K562 (cell line): Measurements from ENCODE around the gene SLC6A20. TPM values are rescaled to one million over a fixed set of nuclear protein-coding genes. Genes with fewer than 3 reads are reported as not detected.
A peak's percentile ranks its signal among the peaks of the same experiment; 100 is the strongest.

ENCODE experiments used
- CBFA2T3 ChIP-seq: fragments of 450-650 bp; IDR thresholded peaks from 2 replicates; pipeline ENCODE4 v1.6.1; 2017
- EHMT2 ChIP-seq: fragments of 450-650 bp; IDR thresholded peaks from 2 replicates; pipeline ENCODE4 v1.6.1; 2018; ENCODE audit warnings: antibody characterized with exemption
- FOXJ2 ChIP-seq: fragments of 200-800 bp; sonication (Bioruptor generic); IDR thresholded peaks from 2 replicates; pipeline ENCODE4 v1.6.1; 2016; ENCODE audit warnings: missing genetic modification characterization, missing compliant biosample characterization
- FOXK1 ChIP-seq: sonication (generic); formaldehyde crosslinking; IDR thresholded peaks from 2 replicates; pipeline ENCODE4 v1.8.0; 2022; ENCODE audit warnings: missing genetic modification reagents, mild to moderate bottlenecking, borderline replicate concordance
- HSF4 ChIP-seq: fragments of 250-450 bp; sonication (Bioruptor Pico); IDR thresholded peaks from 2 replicates; pipeline ENCODE4 v2.1.2; 2022; ENCODE audit warnings: mild to moderate bottlenecking, moderate library complexity, borderline replicate concordance
- KLF1 ChIP-seq: fragments of 450-650 bp; IDR thresholded peaks from 2 replicates; pipeline ENCODE4 v1.6.1; 2016; ENCODE audit warnings: missing genetic modification characterization, missing compliant biosample characterization
- MAFG ChIP-seq: fragments of 450-650 bp; conservative IDR thresholded peaks from 2 replicates; pipeline ENCODE4 v1.6.1; 2016; ENCODE audit warnings: missing genetic modification characterization, missing compliant biosample characterization
- MECOM ChIP-seq: fragments of 250-450 bp; sonication (Bioruptor Pico); IDR thresholded peaks from 2 replicates; pipeline ENCODE4 v1.8.0; 2022; ENCODE audit warnings: inconsistent platforms
- NBN ChIP-seq: fragments of 450-650 bp; IDR thresholded peaks from 2 replicates; pipeline ENCODE4 v1.6.1; 2016; ENCODE audit warnings: low read depth, mild to moderate bottlenecking
- NELFE ChIP-seq: IDR thresholded peaks from 2 replicates; pipeline ENCODE4 v1.6.1; 2011; ENCODE audit warnings: mild to moderate bottlenecking; ENCODE audit not compliant: insufficient read depth, insufficient read length
- NKRF ChIP-seq: fragments of 450-650 bp; IDR thresholded peaks from 2 replicates; pipeline ENCODE4 v1.6.1; 2016; ENCODE audit warnings: borderline replicate concordance
- POLR3G ChIP-seq: IDR thresholded peaks from 2 replicates; pipeline ENCODE4 v1.6.1; 2011; ENCODE audit not compliant: insufficient read length, insufficient replicate concordance; ENCODE audit errors: extremely low read depth
- PURB ChIP-seq: sonication (generic); formaldehyde crosslinking; IDR thresholded peaks from 2 replicates; pipeline ENCODE4 v1.9.0; 2021; ENCODE audit warnings: low read depth, mild to moderate bottlenecking, missing genetic modification reagents
- RAD21 ChIP-seq, 2 experiments: fragments of 250-450 bp in 1 of 2; fragments of 450-650 bp in 1 of 2; sonication (Bioruptor Pico) in 1 of 2; formaldehyde crosslinking in 1 of 2; IDR thresholded peaks in 1 of 2; conservative IDR thresholded peaks in 1 of 2; 2 replicates each; pipeline versions ENCODE4 v1.4.0 to v1.8.0; 2020 to 2022; ENCODE audit warnings: mild to moderate bottlenecking in 2 of 2, moderate library complexity in 1 of 2
- RFX7 ChIP-seq: fragments of 250-450 bp; sonication (Bioruptor Pico); IDR thresholded peaks from 2 replicates; pipeline ENCODE4 v1.5.1; 2021; ENCODE audit warnings: mild to moderate bottlenecking
- SNIP1 ChIP-seq: fragments of 450-650 bp; IDR thresholded peaks from 2 replicates; pipeline ENCODE4 v1.7.1; 2017; ENCODE audit warnings: low read depth, mild to moderate bottlenecking
- ZNF124 ChIP-seq: sonication (generic); formaldehyde crosslinking; IDR thresholded peaks from 2 replicates; pipeline ENCODE4 v1.8.1; 2022; ENCODE audit warnings: missing genetic modification reagents
- ZNF165 ChIP-seq: fragments of 250-450 bp; sonication (Bioruptor Pico); IDR thresholded peaks from 2 replicates; pipeline ENCODE4 v1.4.0; 2020; ENCODE audit warnings: borderline replicate concordance
- ZNF398 ChIP-seq: fragments of 250-450 bp; sonication (Bioruptor Pico); IDR thresholded peaks from 2 replicates; pipeline ENCODE4 v1.8.0; 2021; ENCODE audit warnings: moderate library complexity, mild to moderate bottlenecking, inconsistent platforms
- ZNF436 ChIP-seq: fragments of 250-450, 450-650 bp; sonication (Bioruptor Pico); formaldehyde crosslinking; IDR thresholded peaks from 2 replicates; pipeline ENCODE4 v1.7.0; 2020; ENCODE audit warnings: mild to moderate bottlenecking
- ZNF699 ChIP-seq: fragments of 250-450 bp; sonication (Bioruptor Pico); IDR thresholded peaks from 2 replicates; pipeline ENCODE4 v1.8.0; 2021; ENCODE audit warnings: mild to moderate bottlenecking, moderate library complexity; ENCODE audit not compliant: insufficient replicate concordance
- polyA plus RNA-seq, 8 experiments: library from polyadenylated mRNA; depleted of rRNA in 4 of 8; stranded (reverse) in 5 of 8; unstranded in 3 of 8; fragments of >200 nt; fragmentation: Nextera tagmentation in 2 of 8; fragmentation: Illumina TruSeq in 1 of 8; extraction: Ambion mirVana in 2 of 8; extraction: Trizol in 1 of 8; gene quantifications; 2 replicates each; pipeline versions ENCODE4 v1.2.1 to v1.2.3, GENCODE V29; 2011 to 2014; ENCODE audit warnings: inconsistent platforms in 1 of 8, missing spikeins in 1 of 8
- total RNA-seq, 7 experiments: library from RNA; depleted of rRNA in 6 of 7; stranded (reverse); fragments of >200 nt in 6 of 7; fragmentation: Illumina TruSeq in 2 of 7; extraction: Trizol in 2 of 7; gene quantifications; 2 replicates each; pipeline versions ENCODE4 v1.2.1 to v1.2.3, GENCODE V29; 2011 to 2021; ENCODE audit warnings: low replicate concordance in 1 of 7
- TF ChIP-seq, protein P1 (sequence below): sonication (generic); formaldehyde crosslinking; IDR thresholded peaks from 2 replicates; pipeline ENCODE4 v1.8.0; 2022; ENCODE audit warnings: missing genetic modification reagents, mild to moderate bottlenecking, moderate library complexity, borderline replicate concordance
- TF ChIP-seq, protein P2 (sequence below): fragments of 450-650 bp; formaldehyde crosslinking; IDR thresholded peaks from 2 replicates; pipeline ENCODE4 v1.4.0; 2020; ENCODE audit warnings: mild to moderate bottlenecking

The SLC6A20 gene
- total and polyA plus RNA-seq, 9 of the 15 experiments (the other 6 are each of a cell fraction or from before 2014, with no cell fraction given), result not detected

DNA sequence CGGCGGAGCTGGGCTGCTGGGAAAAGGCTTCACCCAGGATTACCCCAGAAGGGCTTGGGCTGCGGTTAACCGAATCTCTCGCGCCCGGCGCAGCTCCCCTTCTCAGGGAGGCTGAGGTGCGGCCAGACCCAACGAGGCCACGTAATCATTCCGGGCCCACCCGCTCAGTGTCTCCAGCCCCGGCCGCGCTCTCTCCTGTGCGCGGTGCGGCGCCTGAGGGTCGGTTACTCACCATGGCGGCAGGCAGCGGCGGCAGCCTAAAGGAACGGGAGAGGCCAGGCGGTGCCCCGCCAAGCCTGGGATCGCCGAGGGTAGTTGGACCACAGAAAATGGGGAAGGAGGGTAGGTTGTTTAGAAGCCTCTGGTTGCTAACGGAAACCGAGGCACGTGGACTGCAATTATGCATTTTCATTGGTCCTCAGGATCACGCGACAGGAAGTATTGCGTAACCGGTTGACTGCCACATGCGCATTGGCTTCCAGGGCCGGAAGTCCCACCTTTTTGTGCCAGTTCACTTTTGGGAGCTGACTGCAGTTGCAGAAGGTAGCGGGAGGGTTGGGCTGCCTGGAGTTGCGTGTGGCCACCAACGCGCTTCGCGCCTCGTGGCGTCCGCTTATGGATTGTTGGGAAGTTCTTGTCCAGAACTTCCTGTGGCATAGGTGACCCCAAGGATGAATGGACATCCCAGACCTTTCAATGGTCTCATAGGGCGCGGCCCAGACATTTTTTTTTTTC, 45.6 kb upstream of the SLC6A20 start, which contains the start of gene LZTFL1 (continued):
- TF ChIP-seq, protein P1, sequence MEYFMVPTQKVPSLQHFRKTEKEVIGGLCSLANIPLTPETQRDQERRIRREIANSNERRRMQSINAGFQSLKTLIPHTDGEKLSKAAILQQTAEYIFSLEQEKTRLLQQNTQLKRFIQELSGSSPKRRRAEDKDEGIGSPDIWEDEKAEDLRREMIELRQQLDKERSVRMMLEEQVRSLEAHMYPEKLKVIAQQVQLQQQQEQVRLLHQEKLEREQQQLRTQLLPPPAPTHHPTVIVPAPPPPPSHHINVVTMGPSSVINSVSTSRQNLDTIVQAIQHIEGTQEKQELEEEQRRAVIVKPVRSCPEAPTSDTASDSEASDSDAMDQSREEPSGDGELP, result peak; percentile 63; the same call in 1 of the 2 replicates
- TF ChIP-seq ZNF436 (CRISPR knock-in tag), result no peak
- TF ChIP-seq MECOM, result 0 out of 2 replicates have a peak, but pooled peaks have one; percentile 60
- TF ChIP-seq NELFE, result no peak
- TF ChIP-seq FOXK1 (CRISPR knock-in tag), result peak; percentile 31; the same call in 1 of the 2 replicates
- TF ChIP-seq ZNF398, result no peak
- TF ChIP-seq HSF4 (CRISPR knock-in tag), result no peak
- no peak for TF ChIP-seq SNIP1
- TF ChIP-seq MAFG (tag), result peak; percentile 28; the same call in 1 of the 2 replicates
- 0 out of 2 replicates have a peak, but pooled peaks have one; percentile 63 for TF ChIP-seq RFX7 (CRISPR knock-in tag)
- no peak for TF ChIP-seq ZNF699 (CRISPR knock-in tag)
- TF ChIP-seq POLR3G, result no peak
- no peak for TF ChIP-seq RAD21 (CRISPR knock-in tag; conservative IDR thresholded peaks at IDR 0.05 in 1 of 2, IDR thresholded peaks at IDR 0.05 in 1 of 2)
- TF ChIP-seq FOXJ2 (tag), result peak; percentile 92
- TF ChIP-seq ZNF124 (CRISPR knock-in tag), result no peak
- TF ChIP-seq KLF1 (tag), result peak; percentile 16; the same call in 1 of the 2 replicates
- TF ChIP-seq NBN, result no peak
- TF ChIP-seq, protein P2, sequence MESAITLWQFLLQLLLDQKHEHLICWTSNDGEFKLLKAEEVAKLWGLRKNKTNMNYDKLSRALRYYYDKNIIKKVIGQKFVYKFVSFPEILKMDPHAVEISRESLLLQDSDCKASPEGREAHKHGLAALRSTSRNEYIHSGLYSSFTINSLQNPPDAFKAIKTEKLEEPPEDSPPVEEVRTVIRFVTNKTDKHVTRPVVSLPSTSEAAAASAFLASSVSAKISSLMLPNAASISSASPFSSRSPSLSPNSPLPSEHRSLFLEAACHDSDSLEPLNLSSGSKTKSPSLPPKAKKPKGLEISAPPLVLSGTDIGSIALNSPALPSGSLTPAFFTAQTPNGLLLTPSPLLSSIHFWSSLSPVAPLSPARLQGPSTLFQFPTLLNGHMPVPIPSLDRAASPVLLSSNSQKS (CRISPR knock-in tag), result no peak
- no peak for TF ChIP-seq PURB (CRISPR knock-in tag)
- TF ChIP-seq ZNF165, result no peak; the same call in 1 of the 2 replicates
- TF ChIP-seq NKRF, result peak; percentile 98
- peak; percentile 96 for TF ChIP-seq EHMT2
- TF ChIP-seq CBFA2T3, result no peak
